Measurements from ENCODE around the gene ASPHD2. TPM values are rescaled to one million over a fixed set of nuclear protein-coding genes. Genes with fewer than 3 reads are reported as not detected.

Gene ASPHD2
- polyA plus RNA-seq, 1 of the 3 experiments (the other 2 are of a cell fraction) = 2.2 TPM

- WGBS (ENCODE audit: low lambda C conversion rate) = 88% methylated on average over 2 of the region's 5 CpGs
- no peaks in the 10 kb centered on the region; a peak in 1 of 4 replicates for H3K4me1 ChIP-seq (ENCODE audit: control insufficient read depth in 1 of 2, insufficient read depth in 2 of 2, low read depth in 1 of 2, low read length in 1 of 2)
- H3K9me3 ChIP-seq = no peaks in the 10 kb centered on the region
These were observed 19.3 kb downstream of the ASPHD2 start for GRCh38 chr22:26448334-26448733.

More at GRCh38 chr22:26448334-26448733, 19.3 kb downstream of the ASPHD2 start:
- POLR2A ChIA-PET = no interaction called here
- Histone ChIP-seq H4K20me1 (ENCODE audit: insufficient read depth) (no peaks in the 10 kb centered on the region), H3K9ac (no peak overlapping the region), H3K36me3 (replicated peaks in 1 of 2; ENCODE audit: control insufficient read depth in 1 of 2, insufficient read depth in 2 of 2, low read length in 1 of 2) (peaks cover 6 to 28% of the 10 kb centered on the region in 2 experiments), H3K9me2 (no peaks in the 10 kb centered on the region), H3K27ac (ENCODE audit: low read depth in 2 of 2, low read length in 1 of 2) (no peak overlapping the region), H3K4me2 (no peak overlapping the region), H3K4me3 (ENCODE audit: low read depth in 2 of 2, low read length in 1 of 2) (no peak overlapping the region), H3K27me3 (ENCODE audit: insufficient read depth) (no peaks in the 10 kb centered on the region), H2AFZ (ENCODE audit: low read depth) (no peak overlapping the region), H3F3A (replicated peaks; ENCODE audit: insufficient read depth) (no peaks in the 10 kb centered on the region), H3K79me2 (ENCODE audit: insufficient read depth) (no peaks in the 10 kb centered on the region)
- DNase-seq = no peak
- CTCF ChIA-PET = interaction anchor here (2.2 to 2.3 kb wide), 2 partner anchors 13 to 83 kb away, joined by 6 to 20 read pairs; no protein-coding TSS in a partner anchor
- TF ChIP-seq SIN3A (IDR thresholded peaks at IDR 0.05; ENCODE audit: borderline replicate concordance, low read depth, low read length) (no peak), JUND (IDR thresholded peaks at IDR 0.05) (no peak), FOSL2 (IDR thresholded peaks at IDR 0.05; ENCODE audit: borderline replicate concordance, low read depth) (no peak), CHD2 (IDR thresholded peaks at IDR 0.05; ENCODE audit: low read length, partially characterized antibody) (no peak), MEF2A (IDR thresholded peaks at IDR 0.05; ENCODE audit: borderline replicate concordance, low read depth) (no peak), EZH2phosphoT487 (IDR thresholded peaks at IDR 0.05; ENCODE audit: borderline replicate concordance, low read depth) (no peak), REST (IDR thresholded peaks at IDR 0.05; ENCODE audit: low read depth, low read length) (no peak), RCOR1 (IDR thresholded peaks at IDR 0.05; ENCODE audit: low read length) (no peak), TAF1 (IDR thresholded peaks at IDR 0.05; ENCODE audit: borderline replicate concordance, low read depth, low read length) (no peak), EP300 (IDR thresholded peaks at IDR 0.05; ENCODE audit: borderline replicate concordance in 1 of 2, low read depth in 1 of 2, low read length in 1 of 2) (no peak), RXRA (IDR thresholded peaks at IDR 0.05; ENCODE audit: borderline replicate concordance, low read depth) (no peak), RFX5 (IDR thresholded peaks at IDR 0.05; ENCODE audit: low read length) (no peak), GABPA (IDR thresholded peaks at IDR 0.05; ENCODE audit: low read depth) (no peak), YY1 (IDR thresholded peaks at IDR 0.05; ENCODE audit: low read depth) (no peak), ELF1 (IDR thresholded peaks at IDR 0.05) (no peak), CTCF (IDR thresholded peaks at IDR 0.05) (no peak)

Data from SK-N-SH (cell line).